AG09319 (cell line): ENCODE results near the gene WASHC4.

Experiments used
- DNase-seq: peaks from one replicate; pipeline ENCODE4 v3.0.0-alpha.2; 2010; ENCODE audit warnings: low read depth; ENCODE audit errors: extremely low read depth
- TF ChIP-seq, protein P1 (sequence below): IDR thresholded peaks from 2 replicates; pipeline ENCODE4 v1.5.1; 2011; ENCODE audit warnings: low read depth, mild to moderate bottlenecking, inconsistent platforms, low read length, moderate library complexity

WASHC4 gene

DNA sequence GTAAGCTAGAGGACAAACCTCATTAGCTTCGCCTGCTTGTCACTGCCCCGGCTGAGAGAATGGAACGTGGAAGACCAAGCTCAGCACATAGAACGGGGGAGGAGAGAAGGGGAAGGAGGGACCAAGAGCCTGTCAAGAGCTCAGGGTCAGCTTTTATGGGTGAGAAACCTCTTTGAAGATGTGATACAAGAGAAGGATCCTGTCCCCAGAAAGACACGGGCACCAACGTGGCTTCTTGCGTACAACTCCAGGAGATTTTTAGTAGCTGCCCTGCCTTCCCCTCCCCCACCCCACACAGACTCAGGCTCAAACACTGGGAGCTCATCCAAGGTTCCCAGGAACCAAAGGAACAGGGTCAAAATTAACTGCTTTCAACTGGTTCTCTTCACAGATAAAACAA lies 93.8 kb downstream of the WASHC4 start:
- no peak for DNase-seq
- TF ChIP-seq, protein P1, sequence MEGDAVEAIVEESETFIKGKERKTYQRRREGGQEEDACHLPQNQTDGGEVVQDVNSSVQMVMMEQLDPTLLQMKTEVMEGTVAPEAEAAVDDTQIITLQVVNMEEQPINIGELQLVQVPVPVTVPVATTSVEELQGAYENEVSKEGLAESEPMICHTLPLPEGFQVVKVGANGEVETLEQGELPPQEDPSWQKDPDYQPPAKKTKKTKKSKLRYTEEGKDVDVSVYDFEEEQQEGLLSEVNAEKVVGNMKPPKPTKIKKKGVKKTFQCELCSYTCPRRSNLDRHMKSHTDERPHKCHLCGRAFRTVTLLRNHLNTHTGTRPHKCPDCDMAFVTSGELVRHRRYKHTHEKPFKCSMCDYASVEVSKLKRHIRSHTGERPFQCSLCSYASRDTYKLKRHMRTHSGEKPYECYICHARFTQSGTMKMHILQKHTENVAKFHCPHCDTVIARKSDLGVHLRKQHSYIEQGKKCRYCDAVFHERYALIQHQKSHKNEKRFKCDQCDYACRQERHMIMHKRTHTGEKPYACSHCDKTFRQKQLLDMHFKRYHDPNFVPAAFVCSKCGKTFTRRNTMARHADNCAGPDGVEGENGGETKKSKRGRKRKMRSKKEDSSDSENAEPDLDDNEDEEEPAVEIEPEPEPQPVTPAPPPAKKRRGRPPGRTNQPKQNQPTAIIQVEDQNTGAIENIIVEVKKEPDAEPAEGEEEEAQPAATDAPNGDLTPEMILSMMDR, result no peak

DNA sequence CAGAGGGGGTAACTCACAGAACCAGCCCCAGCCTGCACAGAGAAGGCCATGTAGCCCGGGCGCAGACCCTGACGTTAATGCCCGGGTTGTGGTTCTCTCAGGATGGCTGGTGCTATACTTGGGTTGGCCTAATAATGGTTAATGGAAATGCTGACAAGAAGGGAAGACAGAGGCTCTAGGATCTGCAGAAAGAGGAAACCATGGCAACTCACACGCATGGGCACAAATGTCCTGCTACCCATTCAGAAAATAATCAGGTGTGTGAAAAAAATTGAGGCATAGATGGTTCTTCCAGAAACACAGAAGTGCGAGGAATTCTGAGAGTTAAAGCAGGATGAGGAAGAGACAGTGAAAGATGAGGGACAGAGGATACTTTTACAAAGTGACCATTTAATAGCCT lies 94.7 kb downstream of the WASHC4 start:
- DNase-seq, result no peak
- TF ChIP-seq, protein P1, result no peak

DNA sequence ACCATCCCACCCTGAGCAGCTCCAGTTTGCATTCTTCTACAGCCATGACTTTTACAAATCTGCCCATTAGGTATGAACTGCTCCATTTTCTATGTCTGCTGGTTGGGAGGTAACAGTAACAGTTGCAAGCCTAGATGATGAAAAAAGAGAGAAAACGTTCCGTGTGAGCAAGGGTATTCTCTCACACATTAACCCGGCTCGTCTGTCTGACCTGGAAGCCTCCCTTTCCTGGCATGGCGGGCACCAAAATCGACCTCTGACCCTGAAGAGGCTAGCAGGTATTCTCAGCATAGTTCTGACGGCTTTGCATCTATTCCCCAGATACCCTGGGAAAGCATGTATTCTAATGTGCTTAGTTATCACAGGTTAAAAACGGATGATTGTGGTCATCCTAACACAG lies 96.6 kb downstream of the WASHC4 start:
- no peak for DNase-seq
- TF ChIP-seq, protein P1, result no peak

DNA sequence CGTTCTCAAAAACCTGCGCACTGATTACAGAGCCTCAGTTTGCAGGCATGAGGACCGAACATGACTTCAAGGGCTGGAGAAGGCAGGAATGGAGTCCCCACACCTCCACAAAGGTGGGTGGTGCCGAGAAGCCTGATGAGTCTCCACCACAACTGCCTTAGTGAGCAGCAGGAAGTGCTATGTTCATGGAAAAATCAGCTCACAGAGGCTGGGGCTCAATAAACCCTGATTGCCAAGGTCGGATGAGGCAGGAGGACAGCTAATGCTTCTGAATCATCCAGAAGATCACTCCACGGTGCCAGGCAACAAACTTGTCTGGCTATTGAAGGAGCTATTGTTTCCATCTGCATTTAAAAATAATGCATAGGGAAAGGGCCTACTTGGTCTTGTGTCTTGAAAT lies 97.4 kb downstream of the WASHC4 start:
- no peak for DNase-seq
- TF ChIP-seq, protein P1, result no peak

DNA sequence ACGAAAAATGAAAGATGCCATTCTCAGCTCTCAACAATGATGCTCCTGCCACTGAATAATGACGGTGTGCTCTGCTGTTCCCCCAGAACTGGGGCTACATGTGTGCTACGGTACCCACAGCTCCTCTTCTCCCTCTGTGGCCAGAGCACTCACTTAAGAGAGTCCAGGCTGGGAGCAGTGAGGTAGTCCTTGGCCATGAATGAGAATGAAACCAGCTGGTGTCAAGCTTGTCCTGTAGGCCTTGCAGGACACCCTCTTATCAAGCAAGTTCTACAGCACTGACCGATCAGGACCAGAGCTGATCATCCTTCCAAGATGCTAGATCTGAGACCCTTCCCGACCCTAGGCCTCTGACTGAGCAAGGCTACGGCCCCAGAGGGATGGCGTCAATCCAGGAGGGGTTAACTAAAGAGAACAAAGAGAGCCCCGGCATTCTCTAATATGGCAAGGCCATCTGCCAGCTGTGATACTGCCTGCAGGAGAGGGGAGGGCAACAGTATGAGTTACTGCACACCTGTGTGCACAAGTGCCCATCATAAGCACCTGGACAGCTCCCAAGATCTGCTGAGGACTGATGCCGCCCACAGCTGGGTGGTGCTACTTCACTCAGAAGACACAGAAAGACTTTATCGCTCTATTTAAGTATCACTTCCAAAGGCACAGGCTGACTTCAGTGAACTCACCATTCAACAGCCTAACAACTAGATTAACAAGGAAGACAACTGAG lies 98.0 kb downstream of the WASHC4 start:
- DNase-seq, result no peak
- TF ChIP-seq, protein P1, result no peak

DNA sequence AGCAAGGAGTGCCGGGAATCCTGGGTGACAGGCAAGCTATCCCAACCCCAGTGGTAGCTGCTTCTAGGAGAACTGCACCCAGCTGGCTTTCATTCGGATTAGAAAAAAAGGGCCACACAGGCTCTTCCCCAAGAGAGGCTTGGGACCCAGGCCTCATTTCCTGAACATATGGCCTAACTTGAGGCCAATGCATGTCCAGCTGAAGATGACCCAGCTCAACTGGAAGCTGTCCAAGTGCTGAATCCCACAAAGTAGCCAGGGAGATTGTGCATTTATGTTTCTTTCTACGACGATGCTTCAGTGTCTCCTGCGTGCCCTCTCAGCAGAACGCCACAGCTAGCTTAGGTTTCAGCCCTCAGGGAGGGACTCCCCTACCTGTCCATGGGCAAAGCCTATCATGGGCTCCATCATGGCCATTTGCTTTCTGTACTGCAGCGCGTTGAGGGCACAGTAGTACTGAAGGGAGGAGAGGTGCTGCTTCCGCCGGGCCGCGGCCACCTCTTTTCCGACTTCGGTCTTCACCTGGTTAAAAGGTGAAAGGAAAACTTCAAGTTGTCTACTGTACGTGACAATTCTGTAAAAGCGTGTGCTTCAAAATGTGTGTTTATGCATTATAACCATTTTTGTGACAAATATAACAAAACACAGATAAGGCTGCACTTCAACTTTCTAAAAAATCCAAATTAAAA lies 99.3 kb downstream of the WASHC4 start:
- TF ChIP-seq, protein P1, result no peak

DNA sequence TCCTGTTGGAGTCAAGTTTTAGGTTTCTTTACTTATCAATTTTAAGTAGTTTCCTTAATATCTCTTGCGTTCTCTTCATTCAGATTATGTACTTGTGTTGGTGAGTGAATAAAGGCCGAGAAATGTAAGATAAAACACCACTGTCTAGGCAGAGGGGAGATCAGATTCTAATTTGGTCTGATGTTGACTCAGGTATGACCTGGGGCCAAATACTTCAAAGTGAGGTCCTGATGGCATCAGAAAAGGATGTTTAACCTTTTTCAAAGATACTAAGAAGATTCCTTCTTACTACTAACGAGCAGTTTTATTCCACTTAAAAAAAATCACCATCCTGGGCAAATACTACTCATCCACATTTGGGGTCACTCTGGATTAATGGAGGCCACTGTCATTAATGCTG lies 101.6 kb downstream of the WASHC4 start:
- no peak for DNase-seq
- TF ChIP-seq, protein P1, result no peak

More for the DNA sequence above, 99.3 kb downstream of the WASHC4 start:
- no peak for DNase-seq
